Upper lobe of left lung (tissue), 6 donors: Measurements from ENCODE around the gene DDAH1. TPM values are rescaled to one million over a fixed set of nuclear protein-coding genes. Genes with fewer than 3 reads are reported as not detected.

Experiments used
- ATAC-seq, 2 donors: fragments of 200-7000 bp; cut with Tn5 transposase; one replicate each; pipeline ENCODE4 v1.9.1; 2022; ENCODE audit warnings: mild to moderate bottlenecking in 2 of 2, moderate library complexity in 2 of 2; ENCODE audit not compliant: low FRiP score in 2 of 2
- DNase-seq, 2 donors: peaks; one replicate each; pipeline ENCODE4 v3.0.0-alpha.2; 2019 to 2020
- H3K27ac ChIP-seq, 4 donors: fragments of 200-600 bp; sonication (generic); one replicate each; pipeline ENCODE4 v1.5.1; 2016 to 2019
- H3K27me3 ChIP-seq, 4 donors: fragments of 200-600 bp; sonication (generic); one replicate each; pipeline ENCODE4 v1.5.1; 2017 to 2019
- H3K36me3 ChIP-seq, 4 donors: fragments of 200-600 bp; sonication (generic); one replicate each; pipeline ENCODE4 v1.5.1; 2016 to 2019
- H3K4me1 ChIP-seq, 4 donors: fragments of 200-600 bp; sonication (generic); one replicate each; pipeline ENCODE4 v1.5.1; 2018 to 2019
- H3K4me3 ChIP-seq, 4 donors: fragments of 200-600 bp; sonication (generic); one replicate each; pipeline ENCODE4 v1.5.1; 2017 to 2019; ENCODE audit warnings: mild to moderate bottlenecking in 2 of 4, moderate library complexity in 1 of 4
- H3K9me3 ChIP-seq, 4 donors: fragments of 200-600 bp; sonication (generic); one replicate each; pipeline ENCODE4 v1.5.1; 2018 to 2019
- CTCF ChIP-seq, 6 experiments: fragments of 450-650 bp in 4 of 6; fragments of 200-600 bp in 2 of 6; sonication (generic) in 2 of 6; IDR thresholded peaks; one replicate each; pipeline ENCODE4 v1.5.1; 2016 to 2019; ENCODE audit warnings: antibody characterized with exemption in 6 of 6
- EP300 ChIP-seq, 4 donors: sonication (generic); formaldehyde crosslinking; IDR thresholded peaks; one replicate each; pipeline ENCODE4 v1.5.1; 2017; ENCODE audit warnings: antibody characterized with exemption in 4 of 4, control low read depth in 2 of 4
- POLR2A ChIP-seq, 4 donors: fragments of 450-650 bp; IDR thresholded peaks; one replicate each; pipeline ENCODE4 v1.5.1; 2016 to 2017; ENCODE audit warnings: antibody characterized with exemption in 4 of 4, mild to moderate bottlenecking in 2 of 4
- POLR2AphosphoS5 ChIP-seq, 2 donors: sonication (generic); formaldehyde crosslinking; IDR thresholded peaks; one replicate each; pipeline ENCODE4 v1.5.1; 2017; ENCODE audit warnings: antibody characterized with exemption in 2 of 2
- WGBS, 2 donors: methylation state at CpG; one replicate each; pipeline ENCODE4 v1.1.5; 2017 to 2018; 5-methylcytosine and 5-hydroxymethylcytosine counted together
- total RNA-seq, 6 donors: library from RNA; depleted of rRNA in 4 of 6; stranded (reverse); fragments of >200 nt in 4 of 6; gene quantifications; one replicate each; pipeline versions ENCODE4 v1.1.0 to v1.2.1, GENCODE V29; 2016 to 2021
- donor health status: DM: no; HTN: no; CAD: no; lungs with moderate emphysema.
- donor health status: DM: no; HTN: yes; CAD: no; lungs with severe emphysema.

The DDAH1 gene
- total RNA-seq, 6 donors from 2014 or later, result 24.1 to 78.8 (median 52.6) TPM

- no peaks in the 10 kb centered on the region for H3K36me3 ChIP-seq
- no peak for TF ChIP-seq CTCF (IDR thresholded peaks at IDR 0.05)
- TF ChIP-seq POLR2AphosphoS5 (IDR thresholded peaks at IDR 0.05), result no peak
- TF ChIP-seq EP300 (IDR thresholded peaks at IDR 0.05), result no peak
- no peak for TF ChIP-seq POLR2A (IDR thresholded peaks at IDR 0.05)
- H3K4me3 ChIP-seq, result no peak overlapping the region
- H3K9me3 ChIP-seq, result no peaks in the 10 kb centered on the region
- 57 to 59% methylated on average over 4 of the region's 4 CpGs for WGBS, 2 donors
- H3K27ac ChIP-seq, result no peak overlapping the region
- no peaks in the 10 kb centered on the region for H3K27me3 ChIP-seq
- ATAC-seq (no peak), DNase-seq (no peak)
- H3K4me1 ChIP-seq, result peaks cover 7 to 14% (median 12%) of the 10 kb centered on the region in 4 donors
Observed at GRCh38 chr1:85308833-85309350, 156.1 kb downstream of the DDAH1 start.

GRCh38 chr1:85307987-85308832, 156.7 kb downstream of the DDAH1 start:
- WGBS, 2 donors, result 19 to 30% methylated on average over 18 to 27 of the region's 27 CpGs

GRCh38 chr1:85306236-85306635, 158.7 kb downstream of the DDAH1 start:
- DNase-seq (no peak), ATAC-seq (no peak)
- Histone ChIP-seq H3K9me3 (no peaks in the 10 kb centered on the region), H3K27me3 (no peaks in the 10 kb centered on the region), H3K4me3 (no peak overlapping the region), H3K4me1 (peaks cover 3 to 13% (median 9%) of the 10 kb centered on the region in 4 donors), H3K36me3 (no peaks in the 10 kb centered on the region), H3K27ac (no peak overlapping the region)
- WGBS, 2 donors, result 80 to 85% methylated on average over 4 of the region's 4 CpGs
- TF ChIP-seq EP300 (IDR thresholded peaks at IDR 0.05) (no peak), POLR2A (IDR thresholded peaks at IDR 0.05) (no peak), POLR2AphosphoS5 (IDR thresholded peaks at IDR 0.05) (no peak), CTCF (IDR thresholded peaks at IDR 0.05) (no peak)

More at GRCh38 chr1:85307987-85308832, 156.7 kb downstream of the DDAH1 start:
- H3K9me3 ChIP-seq, result no peaks in the 10 kb centered on the region
- DNase-seq, result peak; percentile 86 to 94
- H3K27ac ChIP-seq, result no peak overlapping the region
- H3K4me1 ChIP-seq, result peaks cover 3 to 13% (median 9%) of the 10 kb centered on the region in 4 donors
- ATAC-seq, result peak; percentile 94 to 98
- H3K27me3 ChIP-seq, result no peaks in the 10 kb centered on the region
- no peaks in the 10 kb centered on the region for H3K36me3 ChIP-seq
- no peak for TF ChIP-seq POLR2AphosphoS5 (IDR thresholded peaks at IDR 0.05)
- TF ChIP-seq CTCF (IDR thresholded peaks at IDR 0.05), result peak; percentile 88 to 98 (median 92)
- peak overlapping the region in 1 of 4 donors; percentile 15 for H3K4me3 ChIP-seq

- Histone ChIP-seq H3K36me3 (no peaks in the 10 kb centered on the region), H3K27me3 (no peaks in the 10 kb centered on the region), H3K4me3 (no peak overlapping the region), H3K9me3 (no peaks in the 10 kb centered on the region), H3K27ac (no peak overlapping the region), H3K4me1 (peaks cover 6 to 12% (median 8%) of the 10 kb centered on the region in 4 donors)
- no peak for TF ChIP-seq POLR2AphosphoS5 (IDR thresholded peaks at IDR 0.05)
- no peak for TF ChIP-seq CTCF (IDR thresholded peaks at IDR 0.05)
- WGBS, 2 donors, result 66 to 90% methylated on average over 4 of the region's 4 CpGs
- ATAC-seq (no peak), DNase-seq (no peak)
Observed at GRCh38 chr1:85303440-85304162, 161.4 kb downstream of the DDAH1 start.
